Nucleus accumbens (tissue), 56 donors: ENCODE measurements around the gene ANXA11.

Experiments used
- DNase-seq, 56 donors: peaks; one replicate each; lab custom pipeline; 2025; lab: John Stamatoyannopoulos, UW

ANXA11 gene

DNA sequence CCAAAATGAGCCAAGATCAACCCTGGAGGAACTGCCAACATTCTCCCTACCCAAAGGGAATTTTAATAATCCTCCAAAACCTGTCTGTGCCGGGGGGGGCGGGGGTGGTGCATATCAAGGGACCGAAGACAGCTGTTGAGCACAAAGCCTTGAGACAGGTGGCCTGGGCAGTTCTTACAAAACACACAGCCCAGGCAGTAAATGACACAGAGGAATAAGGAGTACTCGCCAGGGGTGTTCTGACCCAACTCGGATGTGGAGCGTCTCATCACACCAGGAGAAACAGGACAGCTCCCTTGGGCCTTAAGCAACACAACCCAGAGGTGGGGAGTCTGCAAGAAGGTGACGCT is 37.2 kb downstream of the ANXA11 start:
- DNase-seq, result peak in 1 of 56 donors; percentile 11

DNA sequence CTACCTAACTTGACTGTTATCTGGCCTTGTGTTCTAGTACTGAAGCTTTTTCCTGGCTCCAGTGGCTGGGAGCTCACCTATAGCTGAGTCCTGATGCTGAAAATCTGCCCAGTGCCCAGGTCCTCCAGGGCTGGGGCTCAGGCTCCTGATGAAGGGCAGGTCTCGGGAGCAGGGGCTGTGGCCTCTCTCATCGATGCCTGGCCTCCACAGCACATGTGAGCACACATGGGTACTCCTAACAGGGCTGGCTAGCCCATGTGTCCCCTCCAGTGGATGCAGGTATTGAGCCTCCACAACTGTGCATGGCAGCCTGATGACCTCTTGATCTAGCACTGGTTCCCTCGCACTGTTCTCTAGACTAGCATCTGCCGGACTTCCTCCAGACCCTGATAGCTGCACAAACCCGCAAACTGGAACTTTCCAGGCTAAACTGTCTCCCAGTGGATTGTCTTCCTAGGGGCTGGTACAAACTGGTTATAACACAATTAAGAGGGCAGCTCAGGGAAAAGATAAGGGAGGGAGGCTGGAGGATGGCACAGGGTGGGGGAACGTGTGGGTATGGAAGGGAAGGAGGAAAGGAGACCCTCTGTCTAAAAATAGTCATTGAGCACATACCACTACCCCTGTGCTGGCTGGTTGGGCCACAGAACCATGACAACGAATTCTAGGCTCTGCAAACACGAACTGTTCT is 37.7 kb downstream of the ANXA11 start:
- DNase-seq, result no peak

DNA sequence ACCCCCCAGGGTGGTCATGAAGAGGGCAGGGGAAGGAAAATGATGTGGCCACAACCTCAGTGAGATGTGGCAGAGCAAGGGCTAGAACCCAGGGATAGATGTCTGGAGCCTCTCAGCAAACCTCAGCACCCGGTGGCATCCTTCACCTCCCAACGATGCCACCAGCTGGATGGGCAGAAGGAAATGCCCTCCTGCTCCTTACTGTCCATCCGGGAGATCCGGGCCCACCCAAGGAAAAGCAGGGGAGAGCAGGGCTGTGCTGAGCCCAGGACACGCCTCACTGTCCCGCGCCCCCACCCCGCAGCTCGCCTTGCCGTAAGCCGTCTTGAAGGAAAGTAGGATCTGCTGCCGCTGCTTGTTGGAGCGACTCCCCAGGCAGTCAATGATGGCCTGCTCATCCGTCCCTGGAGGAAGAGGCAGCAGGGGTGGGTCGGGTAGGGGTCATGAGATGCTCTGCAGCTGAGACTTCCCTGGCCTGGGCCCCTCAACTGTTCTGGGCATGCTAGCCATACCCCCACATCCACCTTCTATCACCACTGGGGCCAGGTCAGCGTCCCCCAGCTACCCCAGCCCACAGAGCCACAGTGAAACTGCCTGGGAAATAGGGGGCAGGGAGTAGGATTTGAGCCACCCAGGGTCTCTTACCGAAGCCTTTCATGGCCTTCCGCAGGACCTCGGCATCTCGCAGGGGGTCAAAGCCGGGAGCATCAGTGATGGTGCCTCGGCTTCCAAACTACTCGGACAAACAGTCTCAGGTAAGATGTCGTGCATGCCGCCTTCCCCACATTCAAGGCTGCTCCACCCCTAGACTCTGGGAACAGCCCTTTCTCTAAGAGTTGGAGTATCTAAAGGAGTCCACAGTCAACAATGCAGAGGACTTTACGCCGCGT is 38.5 kb downstream of the ANXA11 start:
- no peak for DNase-seq

DNA sequence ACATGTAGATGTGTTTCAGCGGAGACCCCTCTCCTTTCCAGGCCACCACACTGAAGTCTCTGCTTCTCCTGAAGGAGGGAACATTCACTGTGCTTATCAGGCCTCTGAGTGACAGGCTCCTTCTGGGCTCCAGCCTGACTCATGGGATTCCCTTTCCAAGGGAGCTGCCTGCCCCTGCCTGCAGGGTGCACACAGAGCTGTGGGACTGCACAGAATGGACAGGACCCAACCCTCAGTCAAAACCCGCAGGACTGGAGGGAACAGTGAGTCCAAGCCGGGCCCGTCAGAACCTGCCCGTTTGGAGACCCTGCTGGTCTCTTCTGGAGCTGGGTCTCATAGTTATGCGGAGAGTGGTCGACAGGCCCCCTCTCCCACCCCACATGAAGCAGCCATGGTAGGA is 40.2 kb downstream of the ANXA11 start:
- DNase-seq, result no peak

DNA sequence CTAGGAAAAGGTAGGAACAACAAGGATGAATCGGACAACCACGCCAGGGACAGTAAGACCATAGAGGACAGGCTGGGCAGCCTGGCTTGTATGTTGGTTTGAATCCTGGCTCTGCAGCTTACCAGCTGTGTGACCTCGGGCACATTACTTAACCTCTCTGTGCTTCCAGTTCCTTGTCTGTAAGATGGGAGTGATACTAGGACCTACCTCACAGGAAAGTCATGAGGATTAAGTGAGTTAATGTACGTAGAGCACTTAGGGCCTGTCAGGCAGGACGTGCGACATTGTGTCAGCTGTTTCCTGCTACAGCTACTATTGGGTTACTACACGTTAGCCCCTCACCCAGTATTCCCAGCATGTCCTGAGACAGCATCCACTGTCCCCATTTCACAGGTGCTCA is 40.7 kb downstream of the ANXA11 start:
- DNase-seq, result no peak

DNA sequence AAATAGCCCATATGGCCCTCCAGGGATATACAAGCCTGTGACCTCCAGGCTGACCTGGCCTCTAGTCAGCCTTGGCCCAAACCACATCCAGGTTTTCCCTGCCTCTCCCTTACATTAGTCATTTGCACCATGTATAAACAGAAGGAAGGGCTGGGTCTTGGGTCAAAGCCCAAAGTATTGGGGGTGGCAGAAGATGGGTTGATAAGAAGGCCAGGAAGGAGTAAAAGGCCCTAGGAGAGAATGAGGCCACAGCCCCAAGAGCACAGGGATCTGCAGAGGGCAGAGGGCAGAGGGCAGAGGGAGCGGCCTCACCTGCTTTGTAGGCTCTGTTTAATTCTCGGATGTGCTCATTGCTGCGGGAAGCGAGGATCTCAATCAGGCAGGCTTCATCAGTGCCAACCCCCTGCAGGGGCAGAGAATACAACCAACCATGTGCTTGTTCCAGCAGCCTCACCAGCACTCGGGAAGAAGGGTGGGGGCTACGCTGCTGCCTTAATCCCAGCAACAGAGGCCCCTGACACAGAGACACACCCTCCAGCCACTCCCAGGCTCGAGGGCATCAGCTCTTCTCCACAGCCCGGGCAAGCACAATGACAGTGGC is 41.5 kb downstream of the ANXA11 start:
- no peak for DNase-seq

DNA sequence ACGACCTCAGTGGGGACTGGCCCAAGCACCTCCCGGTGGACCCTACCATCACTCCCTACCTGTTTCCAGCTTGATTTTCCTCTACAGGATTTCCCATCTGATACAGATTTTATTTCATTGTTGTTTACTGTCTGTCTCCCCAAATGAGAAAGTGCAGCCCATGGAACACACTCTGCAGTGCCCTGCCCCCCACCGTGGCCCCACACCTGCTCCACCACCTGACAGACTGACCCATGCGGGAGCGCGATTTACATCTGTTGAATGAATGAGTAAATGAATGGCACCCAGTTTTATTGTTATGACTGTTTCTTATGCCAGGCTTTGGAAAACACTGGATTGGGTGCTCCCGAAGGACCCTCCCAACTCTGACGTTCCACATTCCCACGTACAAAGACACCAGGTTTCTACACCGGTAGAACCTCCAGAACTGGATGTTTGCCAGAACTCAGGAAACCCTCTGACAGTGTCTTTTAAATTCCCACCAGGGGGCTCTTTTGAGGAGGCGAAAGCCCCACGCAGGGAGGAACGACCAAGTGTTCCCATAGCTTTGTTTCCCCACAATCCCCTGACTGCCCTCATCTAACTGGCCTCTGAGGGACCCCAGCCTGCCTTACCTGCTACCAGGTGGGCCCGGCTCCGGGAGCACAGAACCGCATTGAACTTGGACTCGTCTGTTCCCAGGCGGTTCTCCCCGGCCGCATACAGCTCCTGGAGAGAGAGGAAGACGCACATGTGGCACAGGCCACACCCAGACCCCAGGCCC is 43.8 kb downstream of the ANXA11 start:
- no peak for DNase-seq

DNA sequence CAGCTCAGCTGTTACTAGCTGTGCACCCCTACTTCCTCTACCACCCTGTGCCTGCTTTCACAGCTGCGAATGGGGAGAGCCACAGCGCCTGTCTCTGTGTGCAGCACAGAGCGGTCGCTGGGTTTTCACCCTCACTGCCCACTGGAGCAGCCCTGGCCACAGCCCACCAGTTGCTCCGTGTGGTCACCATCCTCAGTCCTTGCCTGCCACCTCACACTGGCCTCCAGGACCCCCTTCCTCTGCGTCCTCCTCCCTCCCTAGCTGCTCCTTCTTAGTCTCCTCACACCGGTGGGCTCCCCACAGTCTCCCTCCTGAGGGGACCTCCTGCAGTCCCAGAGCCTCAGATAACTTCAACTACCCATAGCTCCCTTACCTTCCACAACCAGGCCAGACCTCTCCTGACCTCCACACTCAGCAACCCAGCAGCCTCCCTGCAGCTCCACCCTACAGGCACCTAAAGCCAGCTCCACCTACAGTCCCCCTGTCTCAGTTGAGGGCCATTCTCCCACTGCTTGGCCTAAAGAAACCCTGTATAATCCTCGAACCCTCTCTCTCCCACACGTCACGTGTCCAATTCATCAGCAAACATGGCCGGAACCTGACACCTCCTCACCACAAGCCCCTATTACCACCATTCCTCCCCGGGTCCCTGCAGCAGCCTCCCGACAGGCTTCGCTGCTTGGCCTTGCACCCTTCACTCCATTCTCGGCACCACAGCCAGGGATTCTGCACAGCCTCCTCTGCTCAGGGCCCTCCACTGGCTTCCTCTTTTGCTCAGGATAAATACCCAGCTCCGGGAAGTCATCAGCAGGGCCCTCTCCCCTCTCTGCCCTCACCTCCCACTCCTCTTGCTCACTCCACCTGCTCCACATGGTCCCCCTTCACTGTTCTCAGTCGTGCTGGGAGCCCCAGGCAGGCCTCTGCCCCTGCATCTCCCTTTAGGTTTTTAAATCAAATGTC is 44.7 kb downstream of the ANXA11 start:
- DNase-seq, result no peak

DNA sequence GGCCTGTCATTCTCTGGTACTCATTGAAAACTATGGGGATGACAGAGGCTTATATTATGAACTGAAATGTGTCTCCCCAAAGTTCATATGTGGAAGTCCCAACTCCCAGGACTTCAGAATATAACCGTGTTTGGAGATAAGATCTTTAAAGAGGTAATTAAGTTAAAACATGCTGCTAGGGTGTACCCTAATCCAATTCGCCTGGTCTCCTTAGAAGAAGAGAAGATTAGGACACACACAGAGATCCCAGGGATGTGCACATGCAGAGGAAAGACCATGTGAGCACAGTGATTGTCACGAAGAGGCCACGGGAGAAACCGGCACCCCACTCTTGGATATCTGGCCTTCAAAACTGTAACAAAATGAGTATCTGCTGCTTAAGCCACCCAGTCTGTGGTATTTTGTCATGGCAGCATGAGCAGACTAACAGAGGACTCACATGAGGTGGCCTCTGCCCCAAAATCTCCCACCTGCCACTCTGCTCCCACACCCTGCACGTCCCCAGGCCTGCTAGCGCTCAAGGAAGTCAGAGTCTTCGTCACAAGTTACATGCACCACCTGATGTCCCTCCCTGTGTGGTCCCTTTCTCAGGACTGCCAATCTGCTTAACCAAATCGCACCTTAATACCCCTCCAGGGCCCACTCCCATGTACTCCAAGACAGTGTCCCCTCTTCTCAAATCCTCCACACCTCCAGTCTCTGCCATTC is 46.0 kb downstream of the ANXA11 start:
- no peak for DNase-seq

DNA sequence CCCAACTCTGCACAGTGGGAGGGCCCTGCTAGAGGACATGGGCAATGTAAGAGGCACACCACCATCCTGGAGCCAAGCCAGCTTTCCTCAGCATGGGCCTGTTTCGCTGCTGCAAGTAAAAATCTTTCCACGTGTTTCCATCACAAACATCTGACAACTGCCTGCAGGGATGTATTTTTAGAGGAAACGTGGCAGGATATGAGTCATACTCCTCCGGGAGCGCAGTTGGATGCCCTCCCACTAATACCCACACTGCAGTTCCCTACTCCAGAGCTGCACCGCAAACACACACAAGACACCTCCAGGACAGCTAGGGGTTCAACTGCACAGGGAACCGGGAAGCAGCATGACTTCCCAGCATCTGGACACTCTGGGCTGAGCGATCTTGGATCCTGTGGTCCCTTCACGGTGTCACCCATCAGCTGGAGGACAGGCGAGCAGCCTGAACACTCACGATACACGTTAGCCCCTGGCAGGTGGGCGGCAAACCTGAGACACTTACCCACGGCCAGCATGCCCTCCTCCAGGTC is 46.7 kb downstream of the ANXA11 start:
- peak in 38 of 56 donors; percentile 12 to 90 (median 54) for DNase-seq

DNA sequence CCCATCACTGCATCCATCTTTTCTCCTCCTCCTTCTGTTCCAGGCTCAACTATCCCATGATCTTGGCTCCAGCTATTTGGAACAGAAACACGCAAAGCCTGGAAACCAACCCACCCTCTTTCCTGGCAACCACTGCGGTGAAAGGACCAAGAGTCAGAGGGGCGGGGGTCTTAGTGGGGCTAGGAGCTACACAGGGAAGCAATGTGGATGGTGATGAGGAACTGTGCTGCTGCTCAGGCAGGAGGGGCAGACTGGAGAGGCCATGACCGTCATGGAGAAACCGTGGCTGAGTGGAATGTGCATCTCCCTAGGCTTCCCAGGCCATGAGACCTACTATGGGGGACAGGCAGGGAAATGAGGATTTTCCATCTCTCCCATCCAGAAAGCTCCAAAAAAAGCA is 47.2 kb downstream of the ANXA11 start:
- DNase-seq, result no peak

DNA sequence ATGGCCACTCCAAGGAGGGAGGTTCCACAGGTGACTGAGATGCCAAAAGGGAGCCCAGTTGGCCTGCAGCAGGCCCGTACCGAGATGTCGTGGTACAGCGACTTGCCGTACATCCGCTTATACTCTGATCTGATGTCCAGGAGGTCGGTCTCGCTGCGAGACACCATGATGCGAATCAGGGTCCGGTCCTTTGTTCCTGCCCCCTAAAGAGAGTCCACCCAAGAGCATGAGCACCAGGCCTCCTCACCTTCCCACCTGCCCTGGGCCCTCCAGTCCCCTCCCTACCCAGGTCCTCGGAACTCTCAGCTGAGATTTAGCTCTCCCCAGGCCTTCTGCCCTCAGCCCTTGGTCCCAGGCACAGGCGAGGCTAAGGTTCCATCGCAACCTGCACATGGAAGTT is 47.8 kb downstream of the ANXA11 start:
- DNase-seq, result no peak

DNA sequence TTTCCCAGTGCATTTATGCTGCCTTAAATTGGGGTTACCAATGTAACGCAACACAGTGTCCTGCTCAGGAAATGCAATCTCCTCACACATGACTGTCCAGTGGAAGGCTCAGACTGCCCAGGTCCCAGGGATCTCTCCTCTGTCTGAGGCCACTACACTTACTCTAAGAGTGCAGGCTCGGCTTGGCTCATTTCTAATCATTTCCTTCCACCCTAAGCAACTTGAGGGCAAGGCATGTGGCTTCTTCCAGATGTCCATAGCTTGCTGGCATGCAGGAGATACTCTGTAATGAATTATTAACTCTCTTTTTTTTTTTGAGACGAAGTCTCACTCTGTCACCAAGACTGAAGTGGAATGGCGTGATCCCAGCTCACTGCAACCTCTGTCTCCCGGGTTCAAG is 49.1 kb downstream of the ANXA11 start:
- DNase-seq, result no peak

DNA sequence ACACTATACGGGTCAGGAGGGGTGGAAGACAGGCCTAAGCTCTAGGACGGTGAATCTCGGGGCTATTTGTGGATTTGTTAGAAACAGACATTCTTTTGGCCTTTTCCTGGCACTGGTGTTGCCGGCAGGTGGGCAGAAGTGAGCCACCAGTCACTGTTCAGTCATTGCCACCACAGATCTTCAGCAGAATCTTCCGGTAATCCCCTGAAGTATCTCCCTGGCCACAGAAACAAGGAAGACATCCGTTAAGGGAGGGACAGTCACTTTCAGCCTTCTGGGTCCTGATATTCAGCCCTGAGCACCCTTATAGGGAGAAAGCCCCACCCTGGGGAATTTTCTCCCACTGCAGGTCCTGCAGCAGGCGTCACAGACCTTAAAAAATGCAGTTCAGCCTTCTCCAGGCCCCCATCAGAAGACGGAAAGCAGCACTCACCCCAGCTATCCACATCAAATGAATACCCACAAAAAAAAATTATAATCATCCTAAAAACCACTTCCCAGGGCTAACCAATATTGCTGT is 49.6 kb downstream of the ANXA11 start:
- no peak for DNase-seq

DNA sequence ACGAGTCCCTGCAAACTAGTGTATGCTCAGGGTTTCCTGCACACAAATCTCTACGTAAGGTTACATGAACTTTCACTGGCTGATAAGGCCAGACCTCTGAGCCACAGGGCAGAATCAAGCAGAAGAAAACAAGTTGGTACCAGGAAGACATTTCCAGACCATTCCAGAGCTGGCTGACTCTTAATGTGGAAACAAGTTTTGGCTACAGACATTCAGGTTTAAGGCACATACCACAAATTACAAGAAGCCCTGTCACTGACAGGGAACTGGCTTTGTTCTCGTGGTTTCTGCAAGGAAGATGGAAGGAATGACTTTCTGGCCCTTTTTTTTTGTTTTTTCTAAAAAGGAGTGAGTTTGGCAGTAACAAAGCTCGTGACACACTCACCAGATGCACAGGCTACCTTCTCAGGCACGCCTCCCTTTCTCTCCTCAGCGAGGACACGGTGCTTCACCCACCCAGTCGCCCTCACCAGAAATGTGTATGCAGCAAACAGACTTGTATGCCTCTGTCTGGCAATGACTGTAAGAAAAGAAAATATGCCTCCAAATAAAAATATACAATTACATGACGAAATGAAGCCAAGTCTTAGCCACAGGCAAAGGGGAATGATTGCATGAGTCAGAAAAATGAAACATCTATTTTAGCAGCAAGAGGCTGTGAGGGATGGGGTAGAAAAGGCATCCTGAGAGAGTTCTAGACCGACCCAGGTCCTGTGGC is 50.2 kb downstream of the ANXA11 start:
- no peak for DNase-seq

DNA sequence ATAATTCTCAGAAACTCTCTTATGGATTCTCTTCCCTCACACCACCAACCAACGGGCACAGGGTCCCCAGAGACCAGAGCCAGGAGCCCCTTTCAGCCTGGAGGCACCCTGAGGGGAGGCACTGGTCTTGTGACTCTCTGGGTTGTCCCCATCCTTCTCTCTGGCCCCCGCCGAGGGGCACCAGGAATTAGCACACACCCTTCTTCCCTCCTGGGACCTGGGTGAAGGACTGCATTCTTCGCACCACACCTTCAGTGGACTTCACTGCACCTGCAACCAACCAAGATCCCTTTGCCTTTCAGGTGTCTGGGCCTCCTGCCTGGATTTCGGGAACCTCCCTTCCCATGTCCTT is 50.7 kb downstream of the ANXA11 start:
- DNase-seq, result no peak

DNA sequence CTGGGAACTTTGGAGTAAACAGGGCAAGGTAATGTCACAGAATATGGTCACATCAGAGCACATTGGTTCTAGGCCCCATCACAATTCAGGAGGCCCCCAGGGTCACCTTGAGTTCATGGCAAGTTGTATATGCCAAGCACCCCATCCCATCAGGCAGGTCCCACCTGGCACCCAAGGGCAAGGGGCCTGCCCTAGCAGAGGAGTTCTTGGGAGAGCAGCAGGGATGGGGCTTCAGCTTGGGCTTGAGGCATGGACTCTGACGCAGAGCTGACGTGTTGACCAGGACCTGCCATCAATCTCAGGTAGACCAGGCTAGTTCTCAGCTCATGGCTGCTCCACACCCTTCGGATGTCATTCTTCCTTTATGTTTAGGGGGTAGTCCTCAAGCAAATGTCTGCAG is 51.9 kb downstream of the ANXA11 start:
- DNase-seq, result no peak

DNA sequence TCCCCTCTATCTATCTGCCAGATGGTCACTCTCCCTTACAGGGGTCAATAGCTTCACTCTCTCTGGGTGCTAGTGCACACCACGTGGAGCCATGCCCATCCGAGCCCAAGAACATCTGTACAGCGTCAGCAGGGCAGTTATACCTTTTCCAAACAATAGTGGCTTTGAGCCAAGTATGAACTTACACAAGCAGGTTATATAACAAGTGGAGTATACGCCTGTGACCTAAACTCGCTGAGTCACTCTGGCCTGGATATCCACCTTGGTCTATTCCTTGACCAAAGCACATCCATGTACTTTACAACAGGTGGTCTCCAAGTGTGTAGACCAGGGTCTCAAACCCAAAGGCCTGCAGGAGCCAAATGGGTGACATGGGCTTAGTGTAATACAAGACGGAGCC is 52.5 kb downstream of the ANXA11 start:
- no peak for DNase-seq
